Measurements from ENCODE around the gene RAB7A.

Gene RAB7A

DNA sequence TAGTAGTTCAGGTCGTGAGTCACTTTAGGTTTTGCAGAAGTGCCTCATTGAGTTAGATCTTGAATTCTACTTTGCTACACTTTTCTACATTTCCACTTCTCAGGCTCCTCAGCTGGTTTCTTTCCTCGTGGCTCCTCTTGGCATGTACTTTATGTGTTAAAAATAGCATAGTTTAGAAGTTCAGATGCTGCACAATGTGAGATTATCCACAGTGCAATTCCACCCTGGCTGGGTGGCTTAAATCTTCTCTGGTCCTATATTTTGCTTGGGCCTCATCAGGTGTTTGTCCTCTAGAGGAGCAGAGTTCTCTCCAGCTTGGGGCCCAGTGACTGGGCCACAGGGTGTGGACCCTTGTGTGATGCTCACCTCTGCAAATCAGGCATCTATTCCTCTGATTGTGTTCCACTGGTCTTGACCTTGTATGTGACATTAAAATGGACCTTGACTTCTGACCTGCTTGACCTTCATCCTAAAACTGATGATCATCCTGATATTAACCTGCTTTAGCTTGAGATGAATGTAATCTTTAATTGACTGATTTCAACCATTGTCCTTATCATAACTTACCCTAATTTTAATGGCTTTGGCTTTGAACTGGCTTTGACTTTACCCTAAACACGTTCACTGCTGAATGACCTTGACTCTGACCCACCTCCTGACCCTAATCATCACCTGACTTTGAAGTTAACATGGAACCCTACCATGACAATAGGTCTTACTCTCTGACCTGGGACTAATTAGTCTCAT is 89.5 kb downstream of the RAB7A start:
- TF ChIP-seq, protein P1, sequence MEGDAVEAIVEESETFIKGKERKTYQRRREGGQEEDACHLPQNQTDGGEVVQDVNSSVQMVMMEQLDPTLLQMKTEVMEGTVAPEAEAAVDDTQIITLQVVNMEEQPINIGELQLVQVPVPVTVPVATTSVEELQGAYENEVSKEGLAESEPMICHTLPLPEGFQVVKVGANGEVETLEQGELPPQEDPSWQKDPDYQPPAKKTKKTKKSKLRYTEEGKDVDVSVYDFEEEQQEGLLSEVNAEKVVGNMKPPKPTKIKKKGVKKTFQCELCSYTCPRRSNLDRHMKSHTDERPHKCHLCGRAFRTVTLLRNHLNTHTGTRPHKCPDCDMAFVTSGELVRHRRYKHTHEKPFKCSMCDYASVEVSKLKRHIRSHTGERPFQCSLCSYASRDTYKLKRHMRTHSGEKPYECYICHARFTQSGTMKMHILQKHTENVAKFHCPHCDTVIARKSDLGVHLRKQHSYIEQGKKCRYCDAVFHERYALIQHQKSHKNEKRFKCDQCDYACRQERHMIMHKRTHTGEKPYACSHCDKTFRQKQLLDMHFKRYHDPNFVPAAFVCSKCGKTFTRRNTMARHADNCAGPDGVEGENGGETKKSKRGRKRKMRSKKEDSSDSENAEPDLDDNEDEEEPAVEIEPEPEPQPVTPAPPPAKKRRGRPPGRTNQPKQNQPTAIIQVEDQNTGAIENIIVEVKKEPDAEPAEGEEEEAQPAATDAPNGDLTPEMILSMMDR (IDR thresholded peaks at IDR 0.05): no peak
- Histone ChIP-seq H3K27ac (peak overlapping the region in 1 of 2 donors; percentile 24), H3K4me3 (no peak overlapping the region)
- no peak for DNase-seq (ENCODE audit: low spot score)

DNA sequence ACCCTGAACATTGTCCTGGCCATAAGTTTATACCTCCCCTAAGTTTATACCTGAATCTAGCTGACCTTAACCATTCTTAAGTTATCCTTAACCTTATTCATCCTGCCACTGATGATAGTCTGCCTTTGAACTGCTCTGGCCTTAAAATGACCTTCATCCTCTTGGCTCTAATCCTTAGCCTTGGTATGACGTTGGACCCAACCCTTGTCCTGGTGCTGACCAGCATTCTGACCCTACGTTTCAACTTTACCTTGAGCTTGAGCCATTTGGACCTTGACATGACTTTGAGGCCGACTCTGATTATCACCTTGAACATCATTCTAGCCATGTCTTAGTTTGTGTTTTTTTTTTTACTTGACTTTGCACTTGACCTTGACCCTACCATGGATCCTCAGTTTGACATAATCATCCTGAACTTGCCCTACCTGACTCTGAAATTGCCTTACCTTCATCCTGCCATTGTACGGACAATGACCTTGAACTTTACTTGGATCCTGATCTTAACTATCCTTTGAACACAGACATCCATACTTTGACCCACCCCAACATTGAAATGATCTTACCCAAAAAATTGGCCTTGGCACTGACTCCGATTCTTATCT is 92.3 kb downstream of the RAB7A start:
- no peak overlapping the region for H3K27ac ChIP-seq
- DNase-seq (ENCODE audit: low spot score): no peak
- H3K4me3 ChIP-seq: no peak overlapping the region
- TF ChIP-seq, protein P1 (IDR thresholded peaks at IDR 0.05): no peak

GRCh38 chr3:128820252-128820839 is 94.4 kb downstream of the RAB7A start:
- TF ChIP-seq, protein P1 (IDR thresholded peaks at IDR 0.05): no peak
- Histone ChIP-seq H3K4me3 (no peak overlapping the region), H3K27ac (no peak overlapping the region)
- no peak for DNase-seq (ENCODE audit: low spot score)

GRCh38 chr3:128823008-128823407 is 97.0 kb downstream of the RAB7A start:
- H3K4me3 ChIP-seq: no peak overlapping the region
- TF ChIP-seq, protein P1 (IDR thresholded peaks at IDR 0.05): no peak

GRCh38 chr3:128823631-128824030 is 97.6 kb downstream of the RAB7A start:
- no peak for DNase-seq (ENCODE audit: low spot score)
- peak overlapping the region in 1 of 2 donors; percentile 31 for H3K27ac ChIP-seq
- TF ChIP-seq, protein P1 (IDR thresholded peaks at IDR 0.05): no peak
- no peak overlapping the region for H3K4me3 ChIP-seq

More at GRCh38 chr3:128823008-128823407, 97.0 kb downstream of the RAB7A start:
- DNase-seq (ENCODE audit: low spot score): no peak
- no peak overlapping the region for H3K27ac ChIP-seq

- peak overlapping the region in 1 of 2 donors; percentile 31 for H3K27ac ChIP-seq
- TF ChIP-seq, protein P1 (IDR thresholded peaks at IDR 0.05): no peak
- no peak for DNase-seq (ENCODE audit: low spot score)
- no peak overlapping the region for H3K4me3 ChIP-seq
Observed at GRCh38 chr3:128824132-128824850, 98.3 kb downstream of the RAB7A start.

Data from coronary artery (tissue), 2 donors.